H1 (cell line): ENCODE data around the gene GNAI1. TPM values are rescaled to one million over a fixed set of nuclear protein-coding genes. Genes with fewer than 3 reads are reported as not detected.

ENCODE experiments used
- CHD2 ChIP-seq: IDR thresholded peaks from 2 replicates; pipeline ENCODE4 v1.6.1; 2012; ENCODE audit warnings: low read length, improper control_type of control experiment
- CHD7 ChIP-seq: fragments of 300-600 bp; sonication (generic); IDR thresholded peaks from 2 replicates; pipeline ENCODE4 v1.7.1; 2012; ENCODE audit warnings: low read length, moderate library complexity, mild to moderate bottlenecking, inconsistent platforms; ENCODE audit not compliant: insufficient replicate concordance
- EP300 ChIP-seq, 2 experiments: IDR thresholded peaks; 1 replicate in 1 of 2; 2 replicates in 1 of 2; pipeline ENCODE4 v1.6.1; 2011 to 2012; ENCODE audit warnings: low read depth in 2 of 2, low read length in 2 of 2, mild to moderate bottlenecking in 2 of 2, borderline replicate concordance in 1 of 2, inconsistent platforms in 1 of 2, moderate library complexity in 1 of 2
- HDAC6 ChIP-seq: IDR thresholded peaks from one replicate; pipeline ENCODE4 v1.7.1; 2012; ENCODE audit warnings: low read depth, mild to moderate bottlenecking, inconsistent platforms, low read length, moderate library complexity
- POLR2A ChIP-seq, 2 experiments: IDR thresholded peaks; 1 replicate in 1 of 2; 2 replicates in 1 of 2; pipeline ENCODE4 v1.6.1; 2011; ENCODE audit warnings: low read depth in 2 of 2, low read length in 2 of 2, mild to moderate bottlenecking in 2 of 2; ENCODE audit errors: control extremely low read depth in 1 of 2
- POLR2AphosphoS5 ChIP-seq: IDR thresholded peaks from 2 replicates; pipeline ENCODE4 v1.6.1; 2011; ENCODE audit warnings: low read depth, low read length
- RXRA ChIP-seq: IDR thresholded peaks from 2 replicates; pipeline ENCODE4 v1.6.1; 2011; ENCODE audit warnings: low read depth, mild to moderate bottlenecking, low read length, moderate library complexity; ENCODE audit not compliant: insufficient read depth
- TAF7 ChIP-seq: optimal IDR thresholded peaks from 2 replicates; pipeline ENCODE3; 2011; ENCODE audit warnings: low read depth, mild to moderate bottlenecking, inconsistent platforms, low read length, moderate library complexity, borderline replicate concordance
- TEAD4 ChIP-seq: IDR thresholded peaks from 2 replicates; pipeline ENCODE4 v1.6.1; 2012; ENCODE audit warnings: low read depth, low read length, inconsistent platforms, mixed read lengths
- polyA plus RNA-seq, 7 experiments: library from polyadenylated mRNA; depleted of rRNA in 3 of 7; stranded (reverse) in 5 of 7; unstranded in 2 of 7; fragments of >200 nt in 5 of 7; fragments of 200-250 nt in 2 of 7; gene quantifications; 1 replicate in 5 of 7; 2 replicates in 1 of 7; 4 replicates in 1 of 7; pipeline versions ENCODE4 v1.2.1 to v1.2.3, GENCODE V29; 2011 to 2013; ENCODE audit warnings: missing spikeins in 2 of 7, mixed read lengths in 2 of 7
- total RNA-seq: library from RNA; stranded (reverse); fragmentation: NEBNext Ultra II Directional; extraction: Animal tissue kit (Norgen Biotek cat#: 25700); gene quantifications from 2 replicates; pipeline ENCODE4 v1.2.1, GENCODE V29; 2021

Gene GNAI1
- total and polyA plus RNA-seq, 2 of the 8 experiments (the other 6 are each of a cell fraction or from before 2014, with no cell fraction given), result 8.0 to 29.5 TPM

GRCh38 chr7:80127412-80128160 lies 7.0 kb upstream of the GNAI1 start (continued):
- TF ChIP-seq CHD7 (peak; percentile 70), TEAD4 (peak; percentile 88), POLR2AphosphoS5 (no peak), EP300 (IDR thresholded peaks at IDR 0.05; ENCODE audit: borderline replicate concordance in 1 of 2, low read depth in 2 of 2, low read length in 2 of 2) (peak in 1 of 2 experiments; percentile 89; a peak in 1 of 3 replicates), CHD2 (no peak), TAF7 (no peak), RXRA (peak; percentile 71; the same call in 1 of the 2 replicates), POLR2A (IDR thresholded peaks at IDR 0.05; ENCODE audit: control extremely low read depth in 1 of 2, low read depth in 2 of 2, low read length in 2 of 2) (no peak), HDAC6 (no peak)
